Measurements from ENCODE around the gene HMGXB4.

HMGXB4 gene

DNA sequence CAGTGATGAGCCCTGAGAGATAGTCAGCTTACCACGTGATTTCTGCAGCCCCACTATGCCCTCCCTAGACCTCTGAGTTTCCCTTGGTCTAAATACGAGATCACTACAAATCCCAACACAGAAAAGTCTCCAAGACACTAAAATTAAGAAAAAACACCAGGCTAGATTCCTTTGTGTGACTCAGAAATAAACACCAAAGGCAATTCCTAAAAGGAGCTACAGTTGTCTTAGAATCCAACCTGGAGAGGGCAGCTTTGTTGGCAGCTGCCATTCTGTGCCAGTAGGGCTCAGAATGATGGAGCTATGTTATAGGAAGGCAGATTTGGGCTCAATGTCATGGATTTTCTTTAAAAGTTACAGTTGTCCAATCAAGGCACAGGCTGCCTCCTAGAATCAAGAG lies 37.1 kb upstream of the HMGXB4 start:
- H3K4me3 ChIP-seq (ENCODE audit: low read length): no peak overlapping the region
- TF ChIP-seq EZH2phosphoT487 (IDR thresholded peaks at IDR 0.05; ENCODE audit: borderline replicate concordance, low read length): no peak
- TF ChIP-seq, protein P1, sequence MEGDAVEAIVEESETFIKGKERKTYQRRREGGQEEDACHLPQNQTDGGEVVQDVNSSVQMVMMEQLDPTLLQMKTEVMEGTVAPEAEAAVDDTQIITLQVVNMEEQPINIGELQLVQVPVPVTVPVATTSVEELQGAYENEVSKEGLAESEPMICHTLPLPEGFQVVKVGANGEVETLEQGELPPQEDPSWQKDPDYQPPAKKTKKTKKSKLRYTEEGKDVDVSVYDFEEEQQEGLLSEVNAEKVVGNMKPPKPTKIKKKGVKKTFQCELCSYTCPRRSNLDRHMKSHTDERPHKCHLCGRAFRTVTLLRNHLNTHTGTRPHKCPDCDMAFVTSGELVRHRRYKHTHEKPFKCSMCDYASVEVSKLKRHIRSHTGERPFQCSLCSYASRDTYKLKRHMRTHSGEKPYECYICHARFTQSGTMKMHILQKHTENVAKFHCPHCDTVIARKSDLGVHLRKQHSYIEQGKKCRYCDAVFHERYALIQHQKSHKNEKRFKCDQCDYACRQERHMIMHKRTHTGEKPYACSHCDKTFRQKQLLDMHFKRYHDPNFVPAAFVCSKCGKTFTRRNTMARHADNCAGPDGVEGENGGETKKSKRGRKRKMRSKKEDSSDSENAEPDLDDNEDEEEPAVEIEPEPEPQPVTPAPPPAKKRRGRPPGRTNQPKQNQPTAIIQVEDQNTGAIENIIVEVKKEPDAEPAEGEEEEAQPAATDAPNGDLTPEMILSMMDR (IDR thresholded peaks at IDR 0.05; ENCODE audit: low read depth, low read length, poor library complexity, severe bottlenecking): no peak
- H3K4me2 ChIP-seq (ENCODE audit: low read length): no peak overlapping the region
- peaks cover 25% of the 10 kb centered on the region for H3K79me2 ChIP-seq (ENCODE audit: control insufficient read depth, low read length)
- no peaks in the 10 kb centered on the region for H4K20me1 ChIP-seq (ENCODE audit: control insufficient read depth, insufficient read depth, low read depth, low read length)
- no peaks in the 10 kb centered on the region for H3K9me3 ChIP-seq (ENCODE audit: control insufficient read depth, insufficient read depth, low read length)
- H3K9me2 ChIP-seq (replicated peaks; ENCODE audit: control insufficient read depth, low read length): no peaks in the 10 kb centered on the region
- no peak overlapping the region for H3K27ac ChIP-seq (ENCODE audit: low read depth, low read length)
- no peaks in the 10 kb centered on the region for H3K4me1 ChIP-seq (ENCODE audit: control insufficient read depth, low read length)
- H3K36me3 ChIP-seq (ENCODE audit: control insufficient read depth, low read length): peaks cover 12% of the 10 kb centered on the region
- no peaks in the 10 kb centered on the region for H3F3A ChIP-seq (ENCODE audit: control insufficient read depth, insufficient read depth)
- no peaks in the 10 kb centered on the region for H3K27me3 ChIP-seq (ENCODE audit: control insufficient read depth, low read length)

DNA sequence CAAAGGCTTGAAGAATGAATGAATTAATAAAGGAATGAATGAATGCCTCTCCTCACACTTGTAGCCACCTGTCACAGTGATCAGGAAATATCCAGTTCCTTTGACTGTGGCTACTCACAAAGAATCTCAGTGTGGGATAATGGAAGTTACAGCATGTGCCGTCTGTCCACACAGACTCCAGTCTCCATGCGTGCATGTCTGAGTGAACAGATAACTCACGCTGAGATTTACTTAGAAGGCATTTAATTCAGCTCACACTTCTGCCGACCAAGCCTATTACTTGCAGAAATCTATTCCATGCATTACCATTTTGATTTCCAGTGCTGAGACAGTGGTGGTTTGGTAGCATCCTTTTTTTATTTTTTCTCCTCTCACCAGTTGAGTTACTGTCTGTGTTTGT lies 32.3 kb upstream of the HMGXB4 start:
- TF ChIP-seq EZH2phosphoT487 (IDR thresholded peaks at IDR 0.05; ENCODE audit: borderline replicate concordance, low read length): no peak
- TF ChIP-seq, protein P1 (IDR thresholded peaks at IDR 0.05; ENCODE audit: low read depth, low read length, poor library complexity, severe bottlenecking): no peak
- Histone ChIP-seq H3K9me3 (ENCODE audit: control insufficient read depth, insufficient read depth, low read length) (no peaks in the 10 kb centered on the region), H3F3A (ENCODE audit: control insufficient read depth, insufficient read depth) (no peaks in the 10 kb centered on the region), H3K9me2 (replicated peaks; ENCODE audit: control insufficient read depth, low read length) (no peaks in the 10 kb centered on the region), H3K79me2 (ENCODE audit: control insufficient read depth, low read length) (peaks cover 50% of the 10 kb centered on the region), H3K4me1 (ENCODE audit: control insufficient read depth, low read length) (peaks cover 22% of the 10 kb centered on the region), H3K27ac (ENCODE audit: low read depth, low read length) (no peak overlapping the region), H3K27me3 (ENCODE audit: control insufficient read depth, low read length) (no peaks in the 10 kb centered on the region), H3K4me3 (ENCODE audit: low read length) (no peak overlapping the region), H3K36me3 (ENCODE audit: control insufficient read depth, low read length) (peaks cover 14% of the 10 kb centered on the region; the same call in 1 of the 2 replicates), H3K4me2 (ENCODE audit: low read length) (no peak overlapping the region), H4K20me1 (ENCODE audit: control insufficient read depth, insufficient read depth, low read depth, low read length) (no peaks in the 10 kb centered on the region)

DNA sequence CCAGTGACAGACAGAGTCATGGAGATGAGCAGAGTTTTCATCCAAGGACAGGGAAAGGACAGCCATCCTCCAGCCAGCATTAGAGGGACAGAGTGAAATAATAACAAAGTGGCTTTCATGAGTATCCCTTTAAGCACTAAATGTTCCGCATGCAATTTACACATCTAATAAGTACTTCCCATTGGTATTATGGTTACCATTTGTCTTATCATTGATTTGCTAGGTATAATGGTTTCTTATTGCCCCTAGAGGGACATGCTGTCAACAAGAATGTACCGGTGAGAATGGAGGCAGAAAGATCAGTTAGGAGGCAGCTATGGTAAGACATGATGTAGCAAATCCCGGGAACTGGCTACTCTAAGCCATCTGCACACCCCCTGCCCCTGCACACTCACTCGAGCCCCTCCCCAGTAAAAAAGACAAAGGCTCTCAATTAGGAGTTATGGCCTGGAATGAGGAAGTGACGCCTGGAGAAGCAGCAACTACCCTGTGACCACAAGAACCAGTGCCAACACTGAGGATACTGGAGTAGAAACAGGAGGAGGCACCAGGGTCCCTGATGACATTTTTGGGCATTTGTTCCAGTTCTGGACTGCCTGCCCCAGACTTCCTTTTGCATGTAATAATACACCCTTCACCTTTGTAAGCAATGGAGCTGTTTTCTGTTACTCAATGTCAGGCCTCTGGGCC lies 30.2 kb upstream of the HMGXB4 start:
- Histone ChIP-seq H4K20me1 (ENCODE audit: control insufficient read depth, insufficient read depth, low read depth, low read length) (no peaks in the 10 kb centered on the region), H3K9me2 (replicated peaks; ENCODE audit: control insufficient read depth, low read length) (no peaks in the 10 kb centered on the region), H3K79me2 (ENCODE audit: control insufficient read depth, low read length) (peaks cover 56% of the 10 kb centered on the region), H3K4me3 (ENCODE audit: low read length) (no peak overlapping the region), H3F3A (ENCODE audit: control insufficient read depth, insufficient read depth) (no peaks in the 10 kb centered on the region), H3K9me3 (ENCODE audit: control insufficient read depth, insufficient read depth, low read length) (no peaks in the 10 kb centered on the region), H3K27me3 (ENCODE audit: control insufficient read depth, low read length) (no peaks in the 10 kb centered on the region), H3K4me2 (ENCODE audit: low read length) (no peak overlapping the region), H3K27ac (ENCODE audit: low read depth, low read length) (no peak overlapping the region), H3K36me3 (ENCODE audit: control insufficient read depth, low read length) (peaks cover 14% of the 10 kb centered on the region; the same call in 1 of the 2 replicates), H3K4me1 (ENCODE audit: control insufficient read depth, low read length) (peaks cover 31% of the 10 kb centered on the region)
- TF ChIP-seq, protein P1 (IDR thresholded peaks at IDR 0.05; ENCODE audit: low read depth, low read length, poor library complexity, severe bottlenecking): no peak
- TF ChIP-seq EZH2phosphoT487 (IDR thresholded peaks at IDR 0.05; ENCODE audit: borderline replicate concordance, low read length): no peak

All from DOHH2 (cell line).